Activated T-helper 1 cell treated with anti-CD3 and anti-CD28 coated beads, Interleukin-12 subunit alpha, Interleukin-12 subunit beta, Interleukin-2, Interleukin-4 antibody, amounts not matched to agents 30 ng/mL and 10 ng/mL and 1 ng/mL, durations not matched to agents 14 hours and 24 hours and 36 hours (primary cell): Measurements from ENCODE around the gene PHACTR1. TPM values are rescaled to one million over a fixed set of nuclear protein-coding genes. Genes with fewer than 3 reads are reported as not detected.
"Not testable (repeated sequence)": the region's sequence is repeated elsewhere in the genome, so short reads cannot be mapped to it uniquely, and the experiment has no call there.

Experiments
- DNase-seq: peaks from one replicate; pipeline ENCODE4 v3.0.0; 2021; ENCODE audit warnings: low spot score
- H3K27ac Mint-ChIP-seq: one replicate; pipeline ENCODE4 v1.8.0; 2021; ENCODE audit warnings: mild to moderate bottlenecking, mixed read lengths
- H3K27me3 Mint-ChIP-seq: one replicate; pipeline ENCODE4 v1.8.0; 2022; ENCODE audit warnings: mild to moderate bottlenecking, moderate library complexity, mixed read lengths; ENCODE audit not compliant: insufficient read depth
- H3K36me3 Mint-ChIP-seq: one replicate; pipeline ENCODE4 v1.8.0; 2021; ENCODE audit warnings: low read depth, mixed read lengths
- H3K4me1 Mint-ChIP-seq: one replicate; pipeline ENCODE4 v1.8.0; 2021; ENCODE audit warnings: low read depth, mixed read lengths
- H3K4me3 Mint-ChIP-seq: one replicate; pipeline ENCODE4 v1.8.0; 2021; ENCODE audit warnings: mild to moderate bottlenecking, moderate library complexity, mixed read lengths
- H3K9me3 Mint-ChIP-seq: one replicate; pipeline ENCODE4 v1.8.0; 2021; ENCODE audit warnings: mixed read lengths
- intact Hi-C: fragments of 100-400 bp; cut with micrococcal nuclease; formaldehyde crosslinking; loops from one replicate; pipeline ENCODE4 v1.15.1; 2024
- total RNA-seq: library from RNA; stranded (reverse); gene quantifications from 2 replicates; pipeline ENCODE4 v1.2.3, GENCODE V29; 2022

PHACTR1 gene
- total RNA-seq, 1 donor from 2014 or later = 0.44 TPM

- no peaks in the 10 kb centered on the region for H3K4me1 Mint-ChIP-seq
- intact Hi-C loops = no loop called here
- H3K27ac Mint-ChIP-seq = no peak overlapping the region
- no peak overlapping the region for H3K4me3 Mint-ChIP-seq
- H3K27me3 Mint-ChIP-seq = no peaks in the 10 kb centered on the region
- no peaks in the 10 kb centered on the region for H3K9me3 Mint-ChIP-seq
- no peak for DNase-seq
- no peaks in the 10 kb centered on the region for H3K36me3 Mint-ChIP-seq
These were observed 43.7 kb downstream of the PHACTR1 start for GRCh38 chr6:12760226-12760625.

- H3K4me3 Mint-ChIP-seq = no peak overlapping the region
- DNase-seq = no peak
- intact Hi-C loops = no loop called here
- no peaks in the 10 kb centered on the region for H3K27me3 Mint-ChIP-seq
- no peaks in the 10 kb centered on the region for H3K36me3 Mint-ChIP-seq
- H3K27ac Mint-ChIP-seq = no peak overlapping the region
- H3K4me1 Mint-ChIP-seq = no peaks in the 10 kb centered on the region
- no peaks in the 10 kb centered on the region for H3K9me3 Mint-ChIP-seq
These were observed 44.3 kb downstream of the PHACTR1 start for GRCh38 chr6:12760911-12761310.

- Mint-ChIP-seq H3K4me1 (no peaks in the 10 kb centered on the region), H3K27ac (no peak overlapping the region), H3K27me3 (no peaks in the 10 kb centered on the region), H3K4me3 (no peak overlapping the region), H3K36me3 (no peaks in the 10 kb centered on the region), H3K9me3 (no peaks in the 10 kb centered on the region)
- intact Hi-C loops = no loop called here
- no peak for DNase-seq
These were observed 45.0 kb downstream of the PHACTR1 start for GRCh38 chr6:12761376-12762115.

- H3K27me3 Mint-ChIP-seq, intact Hi-C loops, H3K9me3 Mint-ChIP-seq, DNase-seq, H3K27ac Mint-ChIP-seq, H3K4me1 Mint-ChIP-seq, H3K36me3 Mint-ChIP-seq, H3K4me3 Mint-ChIP-seq: not testable (repeated sequence)
These were observed 46.3 kb downstream of the PHACTR1 start for GRCh38 chr6:12762731-12763434.

GRCh38 chr6:12766365-12766764 lies 49.8 kb downstream of the PHACTR1 start:
- H3K36me3 Mint-ChIP-seq = no peaks in the 10 kb centered on the region
- no peak overlapping the region for H3K4me3 Mint-ChIP-seq
- DNase-seq = no peak
- H3K27me3 Mint-ChIP-seq = peaks cover 2% of the 10 kb centered on the region
- no peaks in the 10 kb centered on the region for H3K4me1 Mint-ChIP-seq
- no peak overlapping the region for H3K27ac Mint-ChIP-seq
- intact Hi-C loops = no loop called here
- H3K9me3 Mint-ChIP-seq = no peaks in the 10 kb centered on the region

GRCh38 chr6:12767016-12767415 lies 50.4 kb downstream of the PHACTR1 start:
- H3K27ac Mint-ChIP-seq = no peak overlapping the region
- H3K4me1 Mint-ChIP-seq = no peaks in the 10 kb centered on the region
- intact Hi-C loops = no loop called here
- DNase-seq = no peak
- H3K36me3 Mint-ChIP-seq = no peaks in the 10 kb centered on the region
- H3K9me3 Mint-ChIP-seq = no peaks in the 10 kb centered on the region
- H3K27me3 Mint-ChIP-seq = peaks cover 2% of the 10 kb centered on the region
- no peak overlapping the region for H3K4me3 Mint-ChIP-seq

DNA sequence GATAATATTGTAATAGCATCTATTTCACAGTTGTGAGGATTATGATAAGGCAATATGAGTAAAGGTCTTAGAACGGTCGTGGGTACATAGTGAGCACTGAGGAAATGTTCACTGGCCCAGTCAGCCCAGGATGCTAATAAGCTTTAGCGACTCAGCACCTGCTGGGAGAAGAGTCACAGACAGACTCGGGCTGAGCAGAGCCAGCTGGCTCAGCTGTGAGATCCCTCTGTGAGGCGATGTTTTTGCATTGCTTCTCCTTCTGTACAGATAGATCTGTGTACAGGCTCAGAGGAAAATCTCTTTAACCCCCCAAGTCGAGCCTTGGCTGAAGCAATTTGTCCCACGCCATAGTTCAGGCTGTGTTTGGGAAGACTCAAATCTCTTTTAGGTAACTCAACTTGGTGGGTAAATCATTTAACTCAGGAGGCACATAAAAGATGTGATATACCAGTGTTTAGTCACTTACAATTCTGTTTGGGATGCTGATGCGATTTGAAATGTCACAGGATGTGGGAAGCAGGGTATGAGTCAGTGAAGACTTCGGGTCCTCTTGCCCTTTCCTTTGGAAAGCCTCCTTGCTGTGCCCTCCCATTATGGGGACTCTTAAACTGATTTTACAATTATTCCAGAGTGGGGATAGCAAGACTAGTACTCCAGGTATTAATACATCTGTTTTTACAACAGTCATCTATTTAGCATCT lies 53.1 kb downstream of the PHACTR1 start:
- Mint-ChIP-seq H3K4me1 (no peaks in the 10 kb centered on the region), H3K4me3 (no peak overlapping the region), H3K9me3 (no peaks in the 10 kb centered on the region), H3K27ac (no peak overlapping the region), H3K27me3 (peaks cover 2% of the 10 kb centered on the region), H3K36me3 (no peaks in the 10 kb centered on the region)
- intact Hi-C loops = no loop called here
- no peak for DNase-seq

- Mint-ChIP-seq H3K27me3 (peaks cover 2% of the 10 kb centered on the region), H3K9me3 (no peaks in the 10 kb centered on the region), H3K4me1 (no peaks in the 10 kb centered on the region), H3K36me3 (no peaks in the 10 kb centered on the region), H3K27ac (no peak overlapping the region), H3K4me3 (no peak overlapping the region)
- DNase-seq = no peak
- intact Hi-C loops = no loop called here
These were observed 55.8 kb downstream of the PHACTR1 start for GRCh38 chr6:12772416-12772815.

- H3K9me3 Mint-ChIP-seq = no peaks in the 10 kb centered on the region
- intact Hi-C loops = no loop called here
- DNase-seq = no peak
- H3K4me3 Mint-ChIP-seq = no peak overlapping the region
- H3K27me3 Mint-ChIP-seq = no peaks in the 10 kb centered on the region
- no peaks in the 10 kb centered on the region for H3K36me3 Mint-ChIP-seq
- no peak overlapping the region for H3K27ac Mint-ChIP-seq
- no peaks in the 10 kb centered on the region for H3K4me1 Mint-ChIP-seq
These were observed 59.7 kb downstream of the PHACTR1 start for GRCh38 chr6:12776291-12776690.

DNA sequence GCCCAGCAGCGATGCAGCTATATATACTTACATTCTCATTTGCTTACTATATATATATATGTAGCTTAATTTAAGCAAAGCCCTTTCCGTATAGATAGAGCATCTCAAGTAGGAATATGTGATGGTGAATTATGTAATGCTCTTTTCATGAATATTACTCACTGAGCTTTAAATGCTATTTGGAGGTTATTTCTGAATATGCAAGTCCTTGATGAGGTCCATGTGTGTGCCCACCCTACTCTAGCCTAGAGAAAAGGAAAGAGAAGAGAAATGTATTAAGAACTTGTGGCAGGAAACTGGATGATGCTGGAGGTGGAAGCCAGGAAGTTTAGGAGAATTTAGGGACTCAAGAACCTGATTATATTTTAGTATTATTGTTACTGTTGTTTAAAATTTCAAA lies 63.2 kb downstream of the PHACTR1 start:
- Mint-ChIP-seq H3K27ac (no peak overlapping the region), H3K9me3 (no peaks in the 10 kb centered on the region), H3K36me3 (no peaks in the 10 kb centered on the region), H3K4me3 (no peak overlapping the region), H3K27me3 (no peaks in the 10 kb centered on the region), H3K4me1 (no peaks in the 10 kb centered on the region)
- DNase-seq = no peak
- intact Hi-C loops = no loop called here

DNA sequence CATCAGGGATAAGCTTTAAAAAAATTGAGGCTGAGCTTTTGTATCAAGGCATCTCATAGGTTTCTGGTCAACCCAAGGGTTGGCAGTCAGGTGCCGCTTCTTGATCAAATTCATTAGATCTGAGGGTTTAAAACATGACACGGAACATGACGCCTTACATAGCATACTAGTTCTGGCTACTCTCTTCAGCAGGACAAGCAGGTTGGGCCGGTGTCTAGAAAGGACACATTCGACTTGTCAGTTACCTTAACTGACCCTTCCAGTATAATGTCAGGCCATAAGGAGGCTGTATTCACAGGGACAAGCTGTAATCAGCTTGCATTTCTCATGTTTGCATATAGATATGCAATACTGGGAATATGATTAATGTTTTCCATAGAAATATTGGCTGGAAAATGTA lies 65.6 kb downstream of the PHACTR1 start:
- intact Hi-C loops = no loop called here

GRCh38 chr6:12785301-12785700 lies 68.7 kb downstream of the PHACTR1 start:
- H3K4me3 Mint-ChIP-seq = no peak overlapping the region
- no peak for DNase-seq
- H3K9me3 Mint-ChIP-seq = no peaks in the 10 kb centered on the region
- no peaks in the 10 kb centered on the region for H3K36me3 Mint-ChIP-seq
- intact Hi-C loops = no loop called here
- no peak overlapping the region for H3K27ac Mint-ChIP-seq
- peaks cover 2% of the 10 kb centered on the region for H3K27me3 Mint-ChIP-seq
- no peaks in the 10 kb centered on the region for H3K4me1 Mint-ChIP-seq

More for the DNA sequence above, 65.6 kb downstream of the PHACTR1 start:
- Mint-ChIP-seq H3K27ac (no peak overlapping the region), H3K4me1 (no peaks in the 10 kb centered on the region), H3K9me3 (no peaks in the 10 kb centered on the region), H3K36me3 (no peaks in the 10 kb centered on the region), H3K4me3 (no peak overlapping the region), H3K27me3 (no peaks in the 10 kb centered on the region)
- no peak for DNase-seq

GRCh38 chr6:12785921-12786320 lies 69.4 kb downstream of the PHACTR1 start:
- Mint-ChIP-seq H3K4me1 (no peaks in the 10 kb centered on the region), H3K36me3 (no peaks in the 10 kb centered on the region), H3K4me3 (no peak overlapping the region), H3K9me3 (no peaks in the 10 kb centered on the region), H3K27ac (no peak overlapping the region), H3K27me3 (peaks cover 2% of the 10 kb centered on the region)
- intact Hi-C loops = no loop called here
- no peak for DNase-seq
